Suppressor macrophage treated with lipopolysaccharide for 4 hours (primary cell): ENCODE measurements around the gene SMG1.
"Not testable (repeated sequence)": the region's sequence is repeated elsewhere in the genome, so short reads cannot be mapped to it uniquely, and the experiment has no call there.

Experiments
- DNase-seq: peaks from one replicate; pipeline ENCODE4 v3.0.0-alpha.2; 2020

The SMG1 gene

DNA sequence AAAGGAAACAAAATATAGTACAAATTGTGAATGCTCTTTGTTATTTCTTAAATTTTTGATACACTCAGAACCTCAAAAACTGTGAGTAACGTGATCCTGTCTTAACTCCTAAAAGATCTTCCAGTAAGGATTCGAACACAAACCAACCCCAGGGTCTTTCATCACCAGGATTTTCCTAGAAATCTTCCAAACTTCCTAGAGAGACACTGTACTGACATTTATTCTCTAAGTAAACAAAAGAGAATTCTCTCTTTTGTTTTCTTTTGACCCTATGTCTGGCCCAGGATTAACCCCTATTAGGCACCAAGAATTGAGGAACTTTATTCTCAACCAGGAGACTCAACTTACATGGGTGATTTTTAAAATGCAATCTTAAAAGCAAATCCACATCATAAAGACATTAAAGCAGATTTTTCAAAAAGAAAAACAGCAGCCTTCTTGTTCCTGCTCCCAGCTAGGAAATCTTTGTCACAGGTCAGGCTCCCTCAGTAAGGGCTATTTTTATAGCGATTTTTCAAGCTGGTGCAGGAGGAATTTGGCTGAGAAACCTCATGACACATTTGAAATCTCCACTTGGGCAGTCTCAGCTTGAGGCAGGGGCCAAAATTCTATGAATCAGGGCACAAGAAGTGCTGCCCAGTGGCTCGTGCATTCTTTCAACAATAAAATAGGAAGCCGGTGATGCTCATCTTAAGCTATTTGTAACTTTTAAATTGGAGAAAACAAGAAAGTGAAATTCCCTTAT, 6.2 kb upstream of the SMG1 start:
- no peak for DNase-seq

DNA sequence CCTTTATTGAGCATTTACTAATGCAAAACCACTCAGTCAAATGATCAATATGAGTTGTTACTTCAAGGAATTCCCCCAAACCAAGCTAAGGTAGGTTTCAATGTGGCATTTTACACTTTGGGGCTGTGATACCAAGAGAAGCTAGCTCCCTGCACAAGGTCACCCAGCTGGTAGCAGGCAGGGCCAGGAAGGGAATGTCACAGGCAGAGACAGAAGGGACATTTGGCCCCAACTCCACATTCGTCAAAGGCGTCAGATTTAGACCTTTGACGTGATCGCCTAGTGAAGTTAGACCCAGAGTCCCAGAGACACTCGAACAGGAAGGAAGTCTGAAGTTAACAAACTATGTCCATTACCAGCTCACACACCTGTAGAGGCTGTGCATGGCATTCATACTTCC, 5.5 kb upstream of the SMG1 start:
- DNase-seq: no peak

DNA sequence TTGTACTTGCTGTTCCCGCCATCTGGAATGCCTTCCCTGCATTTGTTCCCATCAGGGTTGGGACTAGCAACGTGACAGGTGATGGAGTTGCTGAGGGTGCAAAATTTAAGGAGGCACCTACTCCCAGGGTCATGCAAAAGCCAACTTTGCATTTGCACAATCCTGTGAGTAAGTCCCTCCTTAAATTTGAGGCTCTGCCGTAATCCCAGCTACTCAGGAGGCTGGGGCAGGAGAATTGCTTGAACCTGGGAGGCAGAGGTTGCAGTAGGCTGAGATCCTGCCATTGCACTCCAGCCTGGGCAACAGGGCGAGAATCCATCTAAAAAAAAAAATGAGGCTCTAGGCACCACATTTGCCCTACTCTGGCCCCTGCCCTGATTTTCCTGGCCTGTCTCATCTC, 3.9 kb upstream of the SMG1 start:
- DNase-seq: not testable (repeated sequence)

DNA sequence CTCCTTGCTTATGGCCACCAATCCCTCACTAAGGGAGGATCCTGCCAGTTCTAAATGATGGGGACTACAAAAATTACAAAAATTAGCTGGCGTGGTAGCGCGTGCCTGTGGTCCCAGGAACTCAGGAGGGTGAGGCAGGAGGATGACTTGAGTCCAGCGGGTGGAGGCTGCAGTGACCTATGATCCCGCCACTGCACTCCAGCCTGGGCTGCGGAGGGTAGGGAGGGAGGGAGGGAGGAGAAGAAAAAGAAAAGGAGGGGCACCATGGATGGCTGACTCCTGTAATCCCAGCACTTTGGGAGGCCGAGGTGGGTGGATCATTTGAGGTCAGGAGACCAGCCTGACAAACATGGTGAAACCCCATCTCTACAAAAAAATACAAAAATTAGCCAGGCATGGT, 1.9 kb upstream of the SMG1 start:
- not testable (repeated sequence) for DNase-seq

DNA sequence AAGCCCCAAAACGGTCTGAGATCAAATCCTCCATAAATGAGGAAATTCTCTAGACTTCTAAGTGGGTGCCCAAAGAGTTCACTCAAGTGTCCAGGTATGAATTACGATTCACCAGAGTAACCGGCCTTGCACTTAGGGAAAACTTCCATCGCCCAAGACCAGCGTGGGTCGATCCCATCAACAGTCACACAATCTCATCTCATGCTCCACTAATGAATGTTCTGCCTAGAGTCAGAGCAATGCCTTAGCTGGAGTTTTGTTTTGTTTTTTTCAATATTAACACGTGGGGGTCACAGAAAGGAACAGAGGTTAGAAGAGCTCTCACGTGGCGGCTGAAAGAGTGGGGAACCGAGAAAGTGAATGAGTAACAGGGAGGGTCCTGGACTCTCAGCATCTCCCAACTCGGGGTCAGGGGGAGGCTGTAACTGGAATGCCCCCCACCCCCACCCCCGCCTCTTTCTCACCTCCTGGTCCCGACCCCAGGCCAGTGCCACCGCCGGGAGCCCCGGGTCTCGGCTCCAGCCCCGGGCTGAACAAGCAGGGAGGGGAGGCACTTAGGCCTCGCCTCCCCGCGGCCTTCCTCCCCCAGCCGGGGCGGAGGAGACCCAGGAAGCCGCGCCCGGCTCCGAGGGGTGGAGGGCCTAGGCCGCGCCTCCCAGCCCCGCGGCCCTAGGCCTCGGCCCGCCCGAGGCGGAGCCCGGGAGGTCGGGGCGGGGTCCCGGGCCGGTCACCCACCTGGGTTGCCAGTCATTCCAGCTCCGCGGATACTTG, 808 bp downstream of the SMG1 start:
- peak; percentile 65 for DNase-seq

DNA sequence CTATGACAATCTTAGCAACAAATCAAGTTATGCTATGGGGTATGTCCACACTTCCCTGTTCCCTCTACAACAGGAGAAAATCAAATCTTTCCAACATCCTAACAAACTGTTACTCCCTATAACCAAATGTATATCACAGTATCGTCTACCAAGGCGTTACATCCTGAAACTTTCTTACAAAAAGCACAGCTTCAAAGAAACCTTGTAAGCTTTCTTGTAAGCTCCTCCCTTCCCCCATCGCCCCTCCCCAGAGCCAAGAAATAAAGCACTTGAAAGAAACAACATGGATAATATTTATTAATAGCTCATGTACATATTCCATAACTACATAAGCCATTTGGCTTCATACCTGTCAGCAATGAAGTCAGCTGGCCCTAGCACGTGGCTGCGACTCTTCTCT, 2.3 kb downstream of the SMG1 start:
- not testable (repeated sequence) for DNase-seq

DNA sequence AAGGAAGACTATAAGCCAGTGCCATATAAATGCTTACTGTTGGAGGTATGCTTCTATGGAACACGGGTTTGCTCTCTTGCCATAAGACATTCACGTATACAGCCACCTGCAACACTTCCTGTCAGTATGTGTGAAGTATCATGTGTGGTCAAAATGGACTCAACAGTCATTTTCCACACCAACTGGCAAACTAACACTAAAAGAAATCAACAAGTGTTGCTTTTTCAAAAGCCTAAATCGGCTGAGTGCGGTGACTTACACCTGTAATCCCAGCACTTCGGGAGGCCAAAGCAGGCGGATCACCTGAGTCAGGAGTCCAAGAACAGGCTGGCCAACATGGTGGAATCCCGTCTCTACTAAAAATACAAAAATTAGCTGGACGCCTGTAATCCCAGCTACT, 3.1 kb downstream of the SMG1 start:
- not testable (repeated sequence) for DNase-seq

DNA sequence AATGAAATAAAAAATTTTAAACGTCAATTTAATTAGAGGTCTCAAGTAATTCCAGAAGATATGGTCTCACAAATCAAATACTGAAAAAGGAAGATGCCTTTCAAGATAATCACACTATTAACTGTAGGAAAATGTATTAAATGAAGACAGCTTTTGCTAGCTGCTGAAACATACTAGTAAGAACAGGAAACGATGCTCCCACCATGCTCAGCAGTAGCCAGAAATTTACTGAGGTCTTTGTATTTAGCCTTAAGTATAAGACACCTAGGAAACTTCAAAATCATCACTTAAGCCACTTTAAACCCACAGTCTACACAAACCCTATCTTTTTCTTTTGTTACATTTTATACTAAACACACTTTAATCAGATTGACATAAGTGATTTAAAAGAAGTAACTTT, 16.6 kb downstream of the SMG1 start:
- DNase-seq: not testable (repeated sequence)

DNA sequence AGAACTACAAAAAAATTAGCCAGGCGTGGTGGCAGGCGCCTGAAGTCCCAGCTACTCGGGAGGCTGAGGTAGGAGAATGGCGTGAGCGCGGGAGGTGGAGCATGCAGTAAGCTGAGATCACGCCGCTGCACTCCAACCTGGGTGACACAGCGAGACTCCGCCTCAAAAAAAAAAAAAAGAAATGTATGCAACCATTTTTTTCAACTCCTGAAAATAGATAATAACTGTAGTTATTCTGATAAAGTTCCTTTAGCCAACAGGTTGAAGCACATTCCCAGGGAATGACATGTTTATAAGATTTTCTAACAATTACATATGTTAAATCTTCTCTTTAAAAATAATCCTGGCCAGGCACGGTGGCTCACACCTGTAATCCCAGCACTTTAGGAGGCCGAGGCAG, 17.5 kb downstream of the SMG1 start:
- not testable (repeated sequence) for DNase-seq

DNA sequence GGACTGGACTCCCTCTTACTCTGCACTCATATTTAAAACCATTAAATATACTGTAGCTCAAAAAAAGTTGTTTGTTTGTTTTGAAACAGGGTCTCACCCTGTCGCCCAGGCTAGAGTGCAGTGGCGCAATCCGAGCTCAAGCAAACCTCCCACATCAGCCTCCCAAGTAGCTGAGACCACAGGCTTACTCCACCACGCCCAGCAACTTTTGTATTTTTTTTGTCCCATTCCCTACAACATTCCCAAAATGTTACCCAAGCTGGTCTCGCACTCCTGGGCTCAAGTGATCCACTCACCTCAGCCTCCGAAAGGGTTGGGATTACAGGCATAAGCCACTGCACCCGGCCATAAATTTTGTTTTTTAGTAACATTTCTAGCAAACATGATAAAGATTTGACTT, 23.4 kb downstream of the SMG1 start:
- DNase-seq: not testable (repeated sequence)

DNA sequence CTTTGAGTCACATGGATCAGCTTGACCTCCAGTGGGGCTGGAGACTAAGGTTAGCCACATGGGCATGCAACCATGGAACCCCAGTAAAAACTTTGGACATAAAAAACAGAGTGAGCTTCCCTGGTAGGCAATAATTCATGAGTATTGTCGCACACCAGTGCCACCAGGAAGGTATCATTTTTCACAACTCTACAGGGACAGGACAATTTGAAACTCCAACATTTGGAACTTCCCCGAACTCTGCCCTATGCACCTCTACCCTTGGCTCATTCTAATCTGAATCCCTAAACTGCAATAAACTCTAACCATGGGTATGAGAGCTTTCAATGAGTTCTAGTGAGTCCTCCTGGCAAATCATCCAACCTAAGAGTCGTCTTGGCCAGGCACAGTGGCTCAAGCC, 24.2 kb downstream of the SMG1 start:
- not testable (repeated sequence) for DNase-seq

DNA sequence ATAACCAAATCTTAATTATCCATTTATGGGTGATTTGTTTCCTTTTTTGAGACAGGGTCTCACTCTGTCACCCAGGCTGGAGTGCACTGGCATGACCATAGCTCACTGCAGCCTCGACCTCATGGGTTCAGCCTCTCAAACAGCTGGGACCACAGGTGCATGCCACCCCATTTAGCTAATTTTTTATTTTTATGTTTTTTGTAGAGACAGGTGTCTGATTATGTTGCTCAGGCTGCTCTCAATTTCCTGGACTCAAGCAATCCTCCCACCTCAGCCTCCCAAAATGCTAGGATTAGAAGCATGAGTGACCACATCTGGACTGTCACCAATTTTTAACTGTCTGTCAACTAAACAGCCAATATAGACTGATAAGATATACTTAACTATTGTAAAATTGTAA, 25.0 kb downstream of the SMG1 start:
- DNase-seq: not testable (repeated sequence)

DNA sequence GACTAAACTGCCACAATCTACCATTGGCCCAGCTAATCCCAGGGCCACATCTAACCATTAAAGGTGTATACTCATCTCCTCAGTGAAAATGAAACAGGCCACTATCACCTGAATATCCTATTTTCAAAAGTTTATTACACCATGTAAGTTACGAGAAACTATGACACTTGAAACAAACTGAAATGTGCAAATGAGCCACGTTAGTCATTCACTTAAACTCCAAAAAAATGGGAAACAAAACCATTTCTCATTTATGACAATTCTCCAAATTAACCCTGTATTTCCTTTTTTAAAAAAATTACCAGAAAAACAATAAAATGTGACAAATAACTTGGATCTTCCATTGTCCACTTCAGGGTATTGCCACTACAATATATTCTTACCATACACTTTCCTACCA, 41.8 kb downstream of the SMG1 start:
- peak; percentile 50 for DNase-seq

DNA sequence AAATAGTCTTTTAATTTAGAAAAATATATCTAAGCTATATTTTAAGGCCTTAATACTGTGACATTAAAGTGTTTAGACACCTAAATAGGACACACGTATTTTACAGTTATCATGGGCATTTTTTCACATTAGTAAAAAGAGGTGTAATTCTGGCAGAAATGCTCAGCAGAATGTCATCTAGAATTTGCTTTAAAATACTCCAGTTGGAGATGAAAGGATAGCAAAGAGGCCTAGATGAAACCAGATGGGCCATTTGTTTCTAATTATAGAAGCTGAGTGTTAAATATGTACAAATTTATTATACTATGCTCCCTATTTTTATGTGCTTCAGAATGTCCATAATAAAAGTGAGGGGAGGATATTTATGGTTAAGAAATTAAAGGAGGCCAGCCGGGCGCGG, 48.5 kb downstream of the SMG1 start:
- DNase-seq: not testable (repeated sequence)

DNA sequence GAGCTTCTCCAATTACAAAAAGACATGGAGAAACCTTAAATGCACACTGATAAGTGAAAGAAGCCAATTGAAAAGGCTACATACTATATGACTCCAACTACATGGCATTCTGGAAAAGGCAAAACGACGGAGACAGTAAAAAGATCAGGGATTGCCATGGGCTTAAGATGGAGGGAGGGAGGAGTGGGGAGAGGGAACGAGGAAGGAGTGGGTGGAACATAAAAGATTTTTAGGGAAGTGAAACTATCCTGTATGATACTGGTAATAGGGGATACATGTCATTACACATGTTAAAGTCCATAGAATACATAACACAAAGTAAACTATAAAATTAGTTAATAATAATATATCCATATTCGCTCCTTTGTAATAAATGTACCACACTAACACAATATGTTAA, 48.9 kb downstream of the SMG1 start:
- DNase-seq: peak; percentile 47

DNA sequence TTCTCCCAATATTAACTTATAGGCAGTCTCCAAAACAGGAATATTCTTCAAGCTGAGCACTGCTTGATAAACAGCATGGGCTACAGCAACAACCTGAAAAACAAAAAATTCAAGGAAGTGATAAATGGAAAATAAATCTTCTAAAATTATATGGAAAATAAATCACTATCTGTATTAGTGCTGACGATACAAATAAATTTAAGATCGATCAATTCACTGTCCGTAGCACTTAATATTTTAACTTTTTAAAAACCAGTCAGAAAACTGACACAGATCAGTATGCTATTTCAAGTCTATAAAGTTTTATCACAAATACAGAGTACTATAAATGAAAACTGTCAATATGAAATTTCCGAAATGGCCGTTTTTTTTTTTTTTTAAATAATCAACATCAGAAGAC, 49.9 kb downstream of the SMG1 start:
- DNase-seq: not testable (repeated sequence)

DNA sequence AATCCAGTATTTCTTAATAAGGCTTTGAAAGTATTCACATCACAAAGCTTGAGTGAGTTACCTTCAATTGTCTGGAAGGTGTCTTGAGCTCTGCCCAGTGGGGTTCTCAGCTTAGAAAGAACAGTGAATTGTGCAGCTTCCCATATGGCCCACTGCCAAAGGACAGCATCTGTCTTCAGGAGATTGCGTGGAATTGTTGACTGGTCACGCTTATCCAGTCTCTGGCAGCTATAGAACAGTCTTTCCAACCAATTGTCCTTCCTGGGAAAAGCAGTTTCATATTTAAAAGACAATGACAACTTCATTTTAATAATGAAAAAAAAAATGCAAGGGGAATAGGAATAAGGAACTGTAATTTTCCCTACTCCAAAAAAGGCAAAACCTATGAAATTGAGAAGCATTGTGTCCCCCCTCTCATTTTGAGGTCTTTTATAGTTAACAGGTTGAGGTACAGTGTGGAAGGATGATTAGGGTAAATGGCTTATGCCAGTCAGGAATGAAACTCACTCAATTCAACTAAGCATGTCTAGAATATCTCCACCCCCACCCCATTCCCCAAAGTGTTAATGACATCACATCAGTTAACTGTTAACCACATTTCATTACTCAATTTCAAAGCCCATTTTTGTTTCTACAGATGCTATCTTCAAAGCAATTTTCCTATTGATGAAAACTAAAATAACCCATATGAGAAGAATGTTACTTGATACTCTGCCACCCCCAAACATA, 57.0 kb downstream of the SMG1 start:
- not testable (repeated sequence) for DNase-seq

DNA sequence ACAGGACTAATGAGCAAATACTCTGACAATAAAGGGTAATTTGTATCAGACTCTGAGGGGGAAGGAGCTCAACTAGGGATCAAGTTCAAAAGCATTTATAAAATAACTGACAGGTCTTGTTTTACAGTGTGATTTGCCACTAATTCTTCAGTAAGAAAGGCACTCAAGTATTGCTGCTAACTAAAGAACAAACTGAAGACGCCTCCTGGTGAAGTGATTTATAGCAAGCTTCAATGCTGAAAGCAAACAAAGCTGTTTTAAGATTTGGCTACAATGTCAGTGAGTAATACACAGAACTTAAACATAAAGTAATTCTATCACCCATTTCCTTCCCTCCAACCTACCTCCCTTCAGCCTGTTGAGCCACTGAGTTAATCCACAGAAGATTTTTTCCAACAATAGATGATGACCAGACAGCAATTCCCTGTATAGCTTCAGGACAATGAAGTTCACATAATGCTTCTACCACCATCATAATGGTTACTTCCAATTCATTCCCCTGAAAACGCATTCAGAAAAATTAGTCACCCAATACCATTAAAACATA, 59.9 kb downstream of the SMG1 start:
- not testable (repeated sequence) for DNase-seq

DNA sequence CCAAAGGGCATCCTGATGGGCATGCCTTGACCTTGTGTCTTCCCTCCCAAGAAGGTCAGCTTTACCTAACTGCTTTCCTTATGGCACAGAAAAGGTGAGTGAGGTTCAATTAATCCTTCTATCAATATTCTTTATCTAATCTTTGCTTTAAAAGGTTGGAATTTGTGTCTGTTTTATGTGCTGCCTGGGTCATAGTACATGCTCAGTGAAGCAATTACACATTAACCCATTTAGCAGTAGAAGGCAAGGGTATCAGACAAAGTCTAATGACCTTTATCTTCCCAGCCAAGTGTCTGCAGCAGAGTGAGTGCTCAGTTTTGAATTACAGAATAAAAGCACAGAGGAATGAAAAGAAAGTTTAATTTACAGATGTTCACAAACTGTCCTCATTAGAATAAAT, 63.3 kb downstream of the SMG1 start:
- not testable (repeated sequence) for DNase-seq

DNA sequence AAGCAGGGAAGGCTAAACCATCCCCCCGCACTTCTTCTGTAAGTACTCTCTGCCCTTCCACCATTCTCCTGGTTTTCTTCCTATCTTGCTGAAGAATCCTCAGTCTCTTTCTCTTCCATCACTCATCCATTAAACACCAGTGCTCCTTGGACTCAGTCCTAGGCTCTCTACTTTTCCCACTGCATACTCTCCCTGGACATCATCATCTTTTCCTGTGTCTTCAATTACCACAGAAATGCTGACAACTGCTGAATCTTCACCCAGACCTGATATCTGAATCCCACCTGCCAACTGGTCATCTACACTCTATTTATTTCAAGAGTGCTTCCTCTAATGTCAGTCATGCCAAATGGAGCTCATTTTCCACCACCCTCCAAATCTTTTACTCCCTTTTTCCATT, 71.0 kb downstream of the SMG1 start:
- no peak for DNase-seq

DNA sequence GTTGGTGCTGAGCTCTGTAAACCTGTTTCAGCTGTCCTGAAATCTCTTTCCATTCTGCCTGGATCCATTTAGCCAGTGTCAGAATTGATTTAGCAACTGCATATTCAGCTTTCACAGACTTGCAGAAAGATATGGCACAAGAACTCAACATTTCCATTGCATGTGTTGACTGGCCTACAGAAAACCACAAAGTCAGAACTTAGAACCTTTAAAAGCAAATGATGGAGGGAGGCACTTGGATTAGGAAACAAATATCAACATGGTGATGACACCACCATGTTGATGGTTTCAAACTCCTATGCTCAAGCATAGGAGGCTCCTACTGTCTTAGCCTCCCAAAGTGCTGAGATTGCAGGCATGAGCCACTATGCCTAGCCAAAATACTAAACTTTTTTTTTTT, 72.5 kb downstream of the SMG1 start:
- DNase-seq: no peak

DNA sequence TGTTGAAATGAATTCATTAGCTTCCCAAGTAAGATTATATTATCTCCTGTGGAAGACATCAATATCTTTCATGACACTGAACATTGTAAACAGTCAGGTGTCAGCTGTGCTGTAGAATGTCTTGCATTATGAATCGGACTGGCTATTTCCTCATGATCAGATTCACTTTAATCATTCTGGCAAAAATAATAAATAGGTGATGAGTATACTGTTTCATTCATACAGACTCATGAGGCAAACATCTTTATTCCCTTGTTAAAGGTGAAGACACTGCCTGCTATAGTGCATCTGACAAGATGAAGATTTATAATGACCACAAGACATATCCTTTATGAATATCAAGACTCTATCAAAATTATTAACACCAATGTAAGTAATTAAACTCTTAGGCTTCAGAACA, 73.6 kb downstream of the SMG1 start:
- no peak for DNase-seq

DNA sequence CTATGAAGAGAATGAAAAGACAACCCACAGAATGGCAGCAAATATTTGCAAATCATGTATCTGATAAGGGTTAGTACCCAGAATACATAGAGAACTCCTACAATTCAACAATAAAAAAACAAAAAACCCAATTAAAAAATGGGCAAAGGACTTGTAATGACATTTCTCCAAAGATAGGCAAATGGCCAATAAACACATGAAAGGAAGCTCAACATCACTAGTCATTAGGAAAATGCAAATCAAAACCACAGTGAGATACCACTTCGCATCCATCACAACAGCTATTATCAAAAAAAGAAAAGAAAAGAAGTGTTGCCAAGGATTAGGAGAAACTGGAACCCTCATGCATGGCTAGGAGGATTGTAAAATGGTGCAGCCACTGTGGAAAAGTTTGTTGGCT, 79.8 kb downstream of the SMG1 start:
- no peak for DNase-seq
